IPS-NIHi11 (cell line): ENCODE results near the gene CENPX.
"Not testable (repeated sequence)": the region's sequence is repeated elsewhere in the genome, so short reads cannot be mapped to it uniquely, and the experiment has no call there.

Experiments used
- DNase-seq: peaks from one replicate; pipeline ENCODE4 v3.0.0; 2012; ENCODE audit warnings: mixed read lengths, low spot score

The CENPX gene

GRCh38 chr17:81998212-81998611, 24.5 kb downstream of the CENPX start:
- no peak for DNase-seq

GRCh38 chr17:81996757-81997441, 25.8 kb downstream of the CENPX start:
- no peak for DNase-seq

DNA sequence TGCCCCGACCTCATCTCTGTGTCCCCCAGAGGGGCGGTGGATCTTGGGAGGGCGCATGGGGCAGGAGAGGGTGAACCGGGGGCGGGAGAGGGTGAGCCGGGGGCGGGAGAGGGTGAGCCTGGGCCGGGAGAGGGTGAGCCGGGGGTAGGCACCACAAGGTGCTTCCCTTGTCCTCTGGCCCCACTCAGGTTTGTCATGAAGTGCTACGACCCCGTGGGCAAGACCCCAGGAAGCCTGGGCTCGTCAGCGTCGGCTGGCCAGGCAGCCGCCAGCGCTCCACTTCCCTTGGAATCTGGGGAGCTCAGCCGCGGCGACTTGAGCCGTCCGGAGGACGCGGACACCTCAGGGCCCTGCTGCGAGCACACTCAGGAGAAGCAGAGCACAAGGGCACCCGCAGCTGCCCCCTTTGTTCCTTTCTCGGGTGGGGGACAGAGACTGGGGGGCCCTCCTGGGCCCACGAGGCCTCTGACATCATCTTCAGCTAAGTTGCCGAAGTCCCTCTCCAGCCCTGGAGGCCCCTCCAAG, 26.4 kb downstream of the CENPX start:
- DNase-seq = peak; percentile 3

DNA sequence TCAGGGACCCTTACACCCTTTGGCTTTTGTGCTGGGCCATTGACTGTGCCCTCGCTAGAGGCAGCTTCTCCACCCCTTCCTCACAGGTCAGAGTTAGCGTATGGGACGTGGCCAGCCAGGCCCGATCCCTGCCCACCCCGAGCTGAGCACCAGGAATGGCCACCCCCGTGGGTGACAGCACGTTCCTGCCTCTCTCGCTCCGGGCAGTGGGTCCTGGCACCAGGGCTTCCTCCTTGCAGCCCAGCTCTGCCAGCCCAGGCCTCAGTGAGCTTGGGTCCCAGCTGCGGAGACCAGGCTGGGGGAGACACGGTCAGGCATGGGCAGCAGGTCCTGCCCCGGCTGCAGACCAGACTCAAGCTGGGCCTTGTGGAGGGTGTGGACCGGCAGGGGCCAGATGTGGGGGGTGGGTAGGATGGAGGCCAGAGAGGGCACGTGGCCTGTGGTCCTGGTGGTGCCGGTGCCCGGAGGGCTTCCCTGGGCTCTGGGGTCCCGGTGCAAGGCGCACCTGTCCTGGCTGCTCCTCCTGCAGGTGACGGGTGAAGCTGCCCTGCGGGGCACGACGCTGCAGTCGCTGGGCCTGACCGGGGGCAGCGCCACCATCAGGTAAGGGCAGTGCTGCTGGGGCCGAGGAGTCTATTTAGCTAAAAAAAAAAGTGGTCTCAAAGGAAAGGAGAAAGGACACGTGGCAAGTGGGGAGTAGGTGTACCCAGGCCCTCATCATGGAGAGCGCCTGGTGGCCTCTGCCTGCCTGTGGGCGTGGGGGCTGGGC, 27.0 kb downstream of the CENPX start:
- DNase-seq = peak; percentile 65

GRCh38 chr17:81994593-81995462, 27.9 kb downstream of the CENPX start:
- DNase-seq = no peak

DNA sequence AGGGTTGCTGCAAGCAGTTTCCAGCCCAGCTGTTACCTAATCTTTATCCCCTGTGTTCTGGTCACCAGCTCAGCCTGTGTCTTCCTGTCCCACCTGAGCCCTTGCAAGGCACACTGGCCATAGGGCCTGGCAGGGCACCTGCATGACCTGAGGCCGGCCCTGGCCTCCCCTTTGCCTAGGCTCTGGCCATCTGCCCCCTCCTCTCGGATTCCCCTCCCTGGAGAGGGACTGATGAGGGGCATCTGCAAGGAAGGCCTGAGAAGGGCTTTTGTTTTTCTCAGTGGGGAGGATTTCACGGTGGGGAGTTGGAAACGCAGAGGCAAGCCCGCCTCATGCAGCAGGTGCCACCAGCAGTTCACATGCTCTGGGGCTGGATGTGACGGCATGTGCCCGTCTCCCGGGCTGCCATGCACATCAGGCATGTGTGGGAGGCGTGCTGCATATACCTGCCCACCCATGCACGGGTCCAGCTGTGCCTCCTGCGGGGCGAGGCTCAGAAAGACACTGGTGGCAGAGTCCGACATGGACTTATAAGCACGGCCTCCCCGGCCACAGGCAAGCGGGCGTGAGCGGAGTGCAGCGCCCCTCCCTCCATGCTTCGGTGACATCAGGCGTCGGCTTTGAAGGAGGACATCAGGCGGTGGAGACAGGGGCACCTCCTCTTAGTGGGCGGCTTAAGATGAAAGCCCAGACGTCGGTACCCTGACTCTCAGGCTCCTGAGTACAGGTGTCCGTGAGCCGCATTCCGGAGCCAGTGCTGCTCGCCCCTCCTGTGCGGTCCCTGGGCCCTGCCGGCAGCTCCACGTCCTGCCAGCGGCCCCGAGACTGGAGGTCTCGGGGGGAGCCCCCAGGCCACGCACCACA, 28.7 kb downstream of the CENPX start:
- peak; percentile 42 for DNase-seq

GRCh38 chr17:81992306-81993102, 30.2 kb downstream of the CENPX start:
- DNase-seq = peak; percentile 64

GRCh38 chr17:81991684-81992305, 30.9 kb downstream of the CENPX start:
- peak; percentile 84 for DNase-seq

GRCh38 chr17:81990836-81991683, 31.6 kb downstream of the CENPX start:
- no peak for DNase-seq

GRCh38 chr17:81987161-81987770, 35.4 kb downstream of the CENPX start:
- no peak for DNase-seq

DNA sequence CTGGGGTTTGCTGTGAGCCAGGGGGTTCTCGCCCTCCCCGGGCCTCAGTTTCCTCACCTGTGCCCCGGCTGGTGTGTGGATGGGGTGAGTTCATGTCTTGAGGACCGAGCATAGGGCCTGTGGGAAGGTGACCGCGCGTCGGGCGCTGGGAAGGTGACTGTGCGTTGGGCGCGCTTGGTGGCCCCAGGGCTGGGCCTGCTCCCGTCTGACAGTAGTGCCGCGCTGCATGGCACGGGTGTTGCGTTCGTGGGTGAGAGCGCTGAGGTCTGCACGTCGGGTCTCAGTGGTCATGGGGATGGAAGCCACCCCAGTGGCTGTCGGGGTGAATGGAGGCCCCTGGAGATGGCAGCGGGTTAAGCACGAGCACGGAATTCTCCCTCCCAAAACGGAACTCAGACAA, 36.1 kb downstream of the CENPX start:
- DNase-seq = no peak

GRCh38 chr17:81984773-81985410, 37.8 kb downstream of the CENPX start:
- no peak for DNase-seq

DNA sequence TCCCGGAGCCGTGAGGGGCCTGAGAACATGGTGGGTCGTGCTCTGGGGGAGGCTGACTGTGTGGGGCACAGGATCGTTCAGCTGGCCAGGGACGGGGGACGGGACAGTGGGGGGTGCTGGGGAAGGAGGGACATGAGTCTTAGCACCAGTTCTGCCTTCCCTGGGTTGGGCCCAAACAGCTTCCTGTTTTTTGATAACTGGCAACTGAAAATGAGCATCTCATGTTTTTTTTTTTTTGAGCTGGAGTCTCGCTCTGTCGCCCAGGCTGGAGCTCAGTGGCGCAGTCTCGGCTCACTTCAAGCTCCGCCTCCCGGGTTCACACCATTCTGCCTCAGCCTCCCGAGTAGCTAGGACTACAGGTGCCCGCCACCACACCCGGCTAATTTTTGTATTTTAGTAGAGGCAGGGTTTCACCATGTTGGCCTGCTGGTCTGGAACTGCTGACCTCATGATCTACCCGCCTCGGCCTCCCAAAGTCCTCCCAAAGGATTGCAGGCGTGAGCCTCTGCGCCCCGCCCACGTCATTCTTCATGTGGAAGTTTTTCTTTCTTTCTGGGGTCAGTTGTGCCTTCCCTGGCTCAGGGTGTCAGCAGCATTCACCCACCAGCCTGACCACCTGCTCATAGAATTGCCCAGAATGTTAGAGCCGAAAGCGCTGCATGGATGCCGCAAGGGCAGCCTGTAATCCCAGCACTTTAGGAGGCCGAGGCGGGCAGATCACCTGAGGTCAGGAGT, 38.9 kb downstream of the CENPX start:
- no peak for DNase-seq

DNA sequence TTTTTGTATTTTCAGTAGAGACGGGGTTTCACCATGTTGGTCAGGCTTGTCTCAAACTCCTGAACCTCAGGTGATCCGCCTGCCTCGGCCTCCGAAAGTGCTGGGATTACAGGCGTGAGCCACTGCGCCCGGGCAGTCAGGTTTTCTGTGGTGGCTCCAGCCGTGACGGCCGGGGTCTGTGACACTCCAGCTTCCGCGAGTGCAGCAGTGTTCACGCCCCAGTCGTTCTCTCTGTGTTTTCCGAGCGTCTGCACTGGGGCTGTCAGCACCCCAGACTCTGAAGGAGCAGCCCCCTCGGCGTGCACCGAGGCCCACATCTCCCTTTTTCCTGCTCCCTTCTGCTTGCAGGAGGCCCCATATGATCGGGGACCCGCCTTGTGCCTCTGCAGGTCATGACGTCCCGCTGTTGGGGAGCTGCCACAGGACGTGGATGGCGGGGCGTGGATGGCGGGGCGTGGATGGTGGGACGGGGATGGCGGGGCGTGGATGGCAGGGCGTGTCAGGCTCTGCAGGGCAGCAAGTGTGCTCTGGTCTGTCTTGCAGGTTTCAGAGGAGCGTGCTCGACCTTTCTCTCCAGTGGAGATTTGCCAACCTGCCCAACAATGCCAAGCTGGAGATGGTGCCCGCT, 39.6 kb downstream of the CENPX start:
- no peak for DNase-seq

DNA sequence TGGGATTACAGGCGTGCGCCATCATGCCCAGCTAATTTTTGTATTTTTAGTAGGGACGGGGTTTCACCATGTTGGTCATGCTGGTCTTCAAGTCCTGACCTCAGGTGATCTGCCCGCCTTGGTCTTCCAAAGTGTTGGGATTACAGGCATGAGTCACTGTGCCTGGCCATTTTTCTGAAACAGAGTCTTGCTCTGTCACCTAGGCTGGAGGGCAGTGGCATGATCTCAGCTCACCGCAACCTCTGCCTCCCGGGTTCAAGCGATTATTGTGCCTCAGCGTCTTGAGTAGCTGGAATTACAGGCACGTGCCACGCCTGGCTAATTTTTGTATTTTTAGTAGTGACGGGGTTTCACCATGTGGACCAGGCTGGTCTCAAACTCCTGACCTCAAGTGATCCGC, 41.2 kb downstream of the CENPX start:
- not testable (repeated sequence) for DNase-seq

DNA sequence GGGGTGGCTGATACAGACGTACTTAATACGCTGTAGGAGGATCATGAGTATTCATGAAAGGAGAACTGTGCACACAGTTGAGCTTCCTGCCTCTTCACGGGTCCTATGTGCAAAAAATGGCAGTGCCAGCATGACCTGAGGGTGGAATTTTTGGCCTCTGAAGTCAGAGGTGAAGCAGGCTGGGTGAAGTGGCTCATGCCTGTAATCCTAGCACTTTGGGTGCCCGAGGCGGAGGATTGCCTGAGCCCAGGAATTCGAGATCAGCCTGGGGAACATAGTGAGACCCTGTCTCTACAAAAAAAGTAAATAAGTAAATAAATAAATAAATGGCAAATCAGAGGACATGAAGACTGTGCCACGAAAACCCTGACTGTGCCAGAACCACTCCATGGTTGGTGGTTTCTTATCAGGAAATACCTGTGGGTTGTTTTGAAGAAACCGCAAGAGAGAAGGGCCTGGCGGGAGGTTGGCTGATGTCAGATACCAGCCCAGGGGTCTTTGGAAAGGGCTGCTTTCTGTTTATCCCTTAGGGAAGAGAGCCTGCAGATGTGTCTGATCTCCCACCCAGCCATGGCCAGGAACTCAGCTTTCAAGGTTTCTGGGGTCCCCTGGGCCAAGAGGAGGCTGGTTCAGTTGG, 41.9 kb downstream of the CENPX start:
- DNase-seq = no peak

- DNase-seq = no peak
Observed at GRCh38 chr17:81980122-81980521, 42.6 kb downstream of the CENPX start.
